Stimulated activated CD4-positive, alpha-beta T cell treated with anti-CD3 and anti-CD28 coated beads, Interleukin-4, amount 100 ng/mL, for 48 hours (primary cell): Measurements from ENCODE around the gene SYNE2.
A peak's percentile ranks its signal among the peaks of the same experiment; 100 is the strongest.

Source experiments
- DNase-seq, 2 donors: peaks; one replicate each; pipeline ENCODE4 v3.0.0-alpha.2; 2020; ENCODE audit warnings: low read depth in 2 of 2

Gene SYNE2

GRCh38 chr14:64217308-64217707 is 364.5 kb downstream of the SYNE2 start:
- no peak for DNase-seq

GRCh38 chr14:64217834-64218233 is 365.0 kb downstream of the SYNE2 start:
- no peak for DNase-seq

GRCh38 chr14:64218344-64219240 is 365.8 kb downstream of the SYNE2 start:
- DNase-seq = no peak

DNA sequence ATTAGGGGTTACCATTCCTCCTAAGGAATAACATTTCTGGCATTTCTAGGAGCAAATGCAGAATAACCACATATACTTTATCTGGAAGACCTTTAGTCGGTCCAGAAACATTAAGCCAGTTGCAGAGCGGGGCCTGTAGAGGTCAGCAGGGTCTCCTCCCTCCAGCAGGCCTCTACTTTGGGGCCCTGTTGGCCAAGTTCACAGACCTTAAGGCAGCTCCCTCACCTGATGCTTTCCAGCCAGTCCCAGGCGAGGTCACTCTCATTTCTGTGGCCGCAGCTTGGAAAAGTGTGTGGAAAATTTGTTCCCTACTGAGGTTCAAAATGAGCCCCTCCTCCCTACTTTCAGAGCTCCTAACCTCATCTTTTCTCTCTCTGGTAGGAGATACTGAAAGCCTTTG is 367.3 kb downstream of the SYNE2 start:
- DNase-seq = no peak

- no peak for DNase-seq
Observed at GRCh38 chr14:64220466-64220865, 367.7 kb downstream of the SYNE2 start.

DNA sequence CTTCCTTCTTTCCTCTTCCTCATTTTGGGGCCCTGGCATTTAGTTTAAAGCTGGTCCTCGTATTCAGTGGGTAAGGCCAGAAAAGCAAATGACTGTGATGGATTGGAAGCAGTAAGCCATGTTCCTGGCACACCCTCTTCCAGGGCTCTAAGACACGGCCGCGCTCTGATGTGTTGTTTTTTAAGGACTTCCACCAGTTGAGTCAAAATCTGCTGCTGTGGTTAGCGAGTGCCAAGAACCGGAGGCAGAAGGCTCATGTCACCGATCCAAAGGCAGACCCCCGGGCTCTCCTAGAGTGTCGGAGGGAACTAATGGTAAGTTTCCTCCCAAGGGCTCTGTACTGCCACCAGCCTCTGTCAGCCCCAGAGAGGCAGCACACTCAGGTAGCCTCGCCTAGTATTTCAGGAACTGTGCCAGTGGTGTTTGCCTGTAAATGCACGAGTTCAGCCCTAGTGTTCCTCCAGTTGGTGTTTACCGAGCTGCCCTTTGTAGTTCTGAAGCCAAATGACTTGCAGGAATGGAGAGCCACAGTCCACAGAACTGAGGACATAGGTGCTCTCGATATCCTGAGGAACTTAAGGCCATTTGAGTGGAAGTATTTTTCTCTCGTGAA is 368.7 kb downstream of the SYNE2 start:
- no peak for DNase-seq

- no peak for DNase-seq
Observed at GRCh38 chr14:64225151-64225757, 372.4 kb downstream of the SYNE2 start.

- no peak for DNase-seq
Observed at GRCh38 chr14:64227856-64228255, 375.1 kb downstream of the SYNE2 start.

GRCh38 chr14:64229489-64229888 is 376.7 kb downstream of the SYNE2 start:
- DNase-seq = no peak

GRCh38 chr14:64232095-64232838 is 379.5 kb downstream of the SYNE2 start:
- DNase-seq = peak in 1 of 2 donors; percentile 17

DNA sequence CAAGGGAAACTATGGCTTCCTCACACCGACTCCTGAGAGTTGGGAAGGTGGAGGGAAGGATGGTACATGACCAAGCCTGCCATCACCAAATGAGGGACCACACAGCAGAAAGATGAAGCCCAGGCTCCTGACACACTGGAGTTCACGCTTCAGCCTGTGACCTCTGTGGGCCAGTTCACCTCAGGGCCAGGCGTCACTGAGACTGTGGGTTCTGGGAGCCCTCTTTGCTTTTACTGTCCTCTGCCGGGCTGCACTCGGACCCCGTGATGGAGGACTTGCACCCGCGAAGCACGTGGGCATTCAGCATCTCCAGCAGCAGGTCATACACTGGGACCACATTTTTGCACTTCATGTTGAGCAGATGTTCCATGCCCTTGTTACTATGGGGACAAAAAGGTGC is 380.1 kb downstream of the SYNE2 start:
- no peak for DNase-seq

- DNase-seq = no peak
Observed at GRCh38 chr14:64233531-64234190, 380.9 kb downstream of the SYNE2 start.

GRCh38 chr14:64234877-64235651 is 382.3 kb downstream of the SYNE2 start:
- DNase-seq = no peak

DNA sequence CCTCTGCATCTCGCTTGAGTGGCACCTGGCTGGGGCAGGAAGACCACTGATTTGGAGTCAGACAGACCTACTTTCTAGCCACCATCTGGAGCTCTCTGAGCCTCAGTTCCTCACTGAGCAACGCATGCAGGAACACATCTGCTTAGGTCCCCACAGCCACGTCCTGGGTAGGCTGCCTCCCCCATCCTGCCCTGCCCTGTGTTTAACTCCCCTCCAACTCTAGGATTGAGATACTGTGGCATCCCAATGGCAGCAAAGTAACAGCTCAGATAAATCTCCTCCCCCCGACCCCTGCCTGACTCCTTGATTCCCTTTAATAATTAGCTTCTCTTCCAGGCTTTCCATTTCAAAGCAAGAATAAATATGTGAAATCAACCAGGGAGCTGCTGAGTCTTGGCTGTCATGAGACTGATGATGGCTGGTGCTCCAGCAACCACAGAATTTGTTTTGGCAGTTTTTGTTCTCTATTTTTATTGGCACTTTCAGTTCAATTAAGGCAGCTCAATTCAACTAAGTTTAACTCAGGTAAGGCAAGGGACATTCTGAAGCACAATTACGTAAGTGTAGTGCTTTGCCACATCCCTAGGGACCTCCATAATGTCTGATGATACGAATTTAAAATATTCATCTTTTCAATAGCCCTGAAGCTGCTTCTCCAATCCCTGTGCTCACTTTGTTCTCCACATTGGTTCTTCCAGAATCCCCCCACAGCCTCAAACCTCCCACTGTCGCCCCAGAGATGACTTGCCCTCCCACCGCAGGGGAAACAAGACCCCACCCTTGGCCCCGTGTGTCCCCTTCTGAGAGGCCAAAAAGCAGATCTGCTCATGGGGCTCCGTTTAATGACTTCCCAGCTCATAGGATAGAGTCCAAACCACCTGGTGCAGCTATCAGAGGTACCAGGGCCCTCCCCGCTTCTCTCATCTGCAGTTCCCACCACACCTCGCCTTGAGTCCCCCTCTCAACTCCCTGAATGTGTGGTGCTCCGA is 383.1 kb downstream of the SYNE2 start:
- DNase-seq = no peak

- DNase-seq = no peak
Observed at GRCh38 chr14:64238049-64238448, 385.2 kb downstream of the SYNE2 start.

DNA sequence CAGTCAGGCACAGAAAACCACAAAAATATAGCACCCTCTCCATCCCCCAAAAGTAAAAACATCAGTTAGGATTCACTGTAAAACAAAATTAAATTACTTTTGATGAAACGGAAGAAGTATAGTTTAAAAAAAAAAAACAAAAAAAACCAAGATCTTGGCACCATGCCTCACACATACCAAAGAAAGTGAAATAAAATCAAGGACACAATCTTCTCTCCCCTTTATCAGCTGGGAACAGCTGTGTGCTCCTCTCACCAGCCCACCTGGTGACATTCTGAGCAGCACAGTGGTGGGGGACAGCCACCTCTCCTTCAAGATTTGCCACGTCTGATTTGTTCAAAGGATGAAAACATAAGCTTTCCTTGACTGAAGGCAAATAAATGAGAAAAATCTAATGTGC is 385.8 kb downstream of the SYNE2 start:
- no peak for DNase-seq

- no peak for DNase-seq
Observed at GRCh38 chr14:64244279-64244678, 391.5 kb downstream of the SYNE2 start.

- no peak for DNase-seq
Observed at GRCh38 chr14:64245491-64245890, 392.7 kb downstream of the SYNE2 start.

DNA sequence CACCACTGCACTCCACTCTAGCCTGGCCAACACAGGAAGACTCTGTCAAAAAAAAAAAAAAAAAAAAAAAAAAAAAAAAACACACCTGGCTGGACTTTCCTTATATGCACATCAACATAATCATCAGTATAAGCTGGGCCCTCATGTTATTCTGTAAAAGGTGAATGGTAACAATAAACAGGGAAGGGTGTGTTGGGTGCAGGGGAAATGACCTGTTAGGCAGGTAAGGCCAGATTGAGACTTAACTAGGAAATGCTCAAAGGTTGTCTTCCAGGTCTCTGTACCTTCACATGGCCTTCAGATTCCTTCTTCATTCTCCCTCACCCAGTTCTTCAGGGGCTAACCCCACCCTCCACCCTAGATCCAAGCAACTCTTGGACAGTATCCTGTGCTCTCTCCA is 393.9 kb downstream of the SYNE2 start:
- DNase-seq = no peak

GRCh38 chr14:64247195-64247594 is 394.4 kb downstream of the SYNE2 start:
- DNase-seq = no peak
